PC-9 (cell line): Measurements from ENCODE around the gene ANKRD24.

Experiments used
- CTCF ChIP-seq: fragments of 200-600 bp; sonication (generic); conservative IDR thresholded peaks from 2 replicates; pipeline ENCODE4 v1.6.1; 2017; ENCODE audit warnings: mixed run types, antibody characterized with exemption, mild to moderate bottlenecking, moderate library complexity
- EZH2 ChIP-seq: fragments of 200-600 bp; sonication (generic); IDR thresholded peaks from 2 replicates; pipeline ENCODE4 v1.8.0; 2017; ENCODE audit warnings: antibody characterized with exemption, low read depth

DNA sequence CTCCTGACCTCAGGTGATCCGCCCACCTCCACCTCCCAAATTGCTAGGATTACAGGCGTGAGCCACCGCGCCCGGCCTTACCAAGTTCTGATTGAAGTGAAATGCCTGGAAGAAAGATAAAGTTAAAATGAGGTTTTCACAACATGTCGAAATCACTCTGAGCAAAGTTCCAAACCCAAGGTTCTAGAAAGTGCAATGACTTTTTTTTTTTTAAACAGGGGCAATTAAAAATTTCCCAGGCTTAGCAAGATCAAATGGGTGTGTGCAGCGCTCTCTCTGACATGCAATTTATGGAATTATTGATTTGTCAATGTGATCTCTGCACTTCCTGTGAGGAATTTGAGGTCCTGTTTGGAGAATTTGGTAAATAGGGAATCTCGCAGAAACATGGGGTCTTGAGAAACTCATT is 45.8 kb upstream of the ANKRD24 start:
- no peak for TF ChIP-seq CTCF
- TF ChIP-seq EZH2 = no peak
